WI38 (cell line): Measurements from ENCODE around the gene LY6G6F.

Source experiments
- H3K4me3 ChIP-seq: 2 replicates; pipeline ENCODE4 v1.5.1; 2011; ENCODE audit warnings: low read depth, mild to moderate bottlenecking, control low read depth, low read length
- TF ChIP-seq, protein P1 (sequence below): IDR thresholded peaks from 2 replicates; pipeline ENCODE4 v1.5.1; 2012; ENCODE audit warnings: low read depth, mild to moderate bottlenecking, control low read depth, low read length

The LY6G6F gene

DNA sequence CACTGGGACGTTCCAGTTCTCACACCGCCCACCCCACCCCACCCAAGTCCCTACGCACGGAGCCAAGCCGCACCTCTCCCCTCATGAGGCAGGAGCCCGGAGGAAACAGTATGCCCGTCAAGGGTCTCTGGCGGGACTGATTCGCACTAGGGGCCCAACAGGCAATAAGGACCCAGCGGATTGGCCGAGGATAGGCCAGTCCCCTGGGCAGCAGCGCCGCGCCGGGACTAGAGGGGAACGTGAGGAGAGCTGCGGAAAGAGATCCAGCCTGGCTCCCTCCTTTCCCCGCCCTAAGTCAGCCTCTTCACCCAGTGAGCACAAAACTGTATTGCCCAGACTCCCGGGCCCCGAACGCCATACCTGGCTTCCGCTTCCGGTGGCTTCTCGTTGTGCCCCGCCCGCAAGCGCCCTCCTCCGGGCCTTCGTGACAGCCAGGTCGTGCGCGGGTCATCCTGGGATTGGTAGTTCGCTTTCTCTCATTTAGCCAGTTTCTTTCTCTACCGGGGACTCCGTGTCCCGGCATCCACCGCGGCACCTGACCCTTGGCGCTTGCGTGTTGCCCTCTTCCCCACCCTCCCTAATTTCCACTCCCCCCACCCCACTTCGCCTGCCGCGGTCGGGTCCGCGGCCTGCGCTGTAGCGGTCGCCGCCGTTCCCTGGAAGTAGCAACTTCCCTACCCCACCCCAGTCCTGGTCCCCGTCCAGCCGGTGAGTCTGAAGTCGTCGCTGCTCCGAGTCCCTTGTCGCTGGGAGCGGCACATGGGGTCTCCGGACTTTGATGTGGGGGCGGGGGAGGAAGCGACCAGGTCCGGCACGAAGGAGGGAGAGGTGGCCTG lies 40.9 kb upstream of the LY6G6F start, which contains the start of gene CSNK2B:
CSNK2B (plus strand) TSS at position 580 of the 836 bp plus-strand sequence. CDS start 752 bp downstream, outside the sequence.
- peak within 1 kb of the TSS; percentile 69 for H3K4me3 ChIP-seq
- TF ChIP-seq, protein P1, sequence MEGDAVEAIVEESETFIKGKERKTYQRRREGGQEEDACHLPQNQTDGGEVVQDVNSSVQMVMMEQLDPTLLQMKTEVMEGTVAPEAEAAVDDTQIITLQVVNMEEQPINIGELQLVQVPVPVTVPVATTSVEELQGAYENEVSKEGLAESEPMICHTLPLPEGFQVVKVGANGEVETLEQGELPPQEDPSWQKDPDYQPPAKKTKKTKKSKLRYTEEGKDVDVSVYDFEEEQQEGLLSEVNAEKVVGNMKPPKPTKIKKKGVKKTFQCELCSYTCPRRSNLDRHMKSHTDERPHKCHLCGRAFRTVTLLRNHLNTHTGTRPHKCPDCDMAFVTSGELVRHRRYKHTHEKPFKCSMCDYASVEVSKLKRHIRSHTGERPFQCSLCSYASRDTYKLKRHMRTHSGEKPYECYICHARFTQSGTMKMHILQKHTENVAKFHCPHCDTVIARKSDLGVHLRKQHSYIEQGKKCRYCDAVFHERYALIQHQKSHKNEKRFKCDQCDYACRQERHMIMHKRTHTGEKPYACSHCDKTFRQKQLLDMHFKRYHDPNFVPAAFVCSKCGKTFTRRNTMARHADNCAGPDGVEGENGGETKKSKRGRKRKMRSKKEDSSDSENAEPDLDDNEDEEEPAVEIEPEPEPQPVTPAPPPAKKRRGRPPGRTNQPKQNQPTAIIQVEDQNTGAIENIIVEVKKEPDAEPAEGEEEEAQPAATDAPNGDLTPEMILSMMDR, result no peak

DNA sequence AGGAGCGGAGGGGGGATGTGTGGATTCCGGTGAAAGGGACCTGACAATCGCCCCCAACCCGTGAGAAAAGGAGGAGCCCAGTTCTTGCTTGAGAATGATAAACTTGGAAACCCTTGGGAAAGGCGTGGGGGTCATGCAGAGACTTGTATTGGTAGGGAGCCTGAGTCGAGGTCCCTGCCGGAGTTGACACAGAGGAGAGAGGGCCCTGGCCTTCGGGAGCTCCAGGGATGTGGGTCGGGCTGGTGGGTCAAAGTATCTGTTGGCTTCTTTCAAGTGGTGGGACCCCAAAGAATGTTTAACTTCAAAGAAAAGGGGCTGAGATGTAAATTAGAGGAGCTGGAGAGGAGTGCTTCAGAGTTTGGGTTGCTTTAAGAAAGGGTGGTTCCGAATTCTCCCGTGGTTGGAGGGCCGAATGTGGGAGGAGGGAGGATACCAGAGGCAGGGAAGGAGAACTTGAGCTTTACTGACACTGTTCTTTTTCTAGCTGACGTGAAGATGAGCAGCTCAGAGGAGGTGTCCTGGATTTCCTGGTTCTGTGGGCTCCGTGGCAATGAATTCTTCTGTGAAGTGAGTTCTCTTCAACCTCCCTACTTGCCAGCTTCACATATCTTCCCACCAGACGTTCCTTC lies 40.2 kb upstream of the LY6G6F start:
- peak overlapping the region; percentile 69 for H3K4me3 ChIP-seq
- TF ChIP-seq, protein P1, result no peak

DNA sequence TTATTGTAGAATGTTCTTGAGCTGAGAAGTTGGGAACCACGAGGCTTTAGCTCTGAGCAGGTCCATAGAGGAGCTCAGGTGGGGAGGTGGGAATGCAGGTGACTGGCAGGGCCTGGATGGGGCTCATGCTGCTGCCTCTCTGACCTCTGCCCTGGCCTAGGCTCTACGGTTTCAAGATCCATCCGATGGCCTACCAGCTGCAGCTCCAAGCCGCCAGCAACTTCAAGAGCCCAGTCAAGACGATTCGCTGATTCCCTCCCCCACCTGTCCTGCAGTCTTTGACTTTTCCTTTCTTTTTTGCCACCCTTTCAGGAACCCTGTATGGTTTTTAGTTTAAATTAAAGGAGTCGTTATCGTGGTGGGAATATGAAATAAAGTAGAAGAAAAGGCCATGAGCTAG lies 37.0 kb upstream of the LY6G6F start, which contains the start of gene LY6G5B:
LY6G5B (plus strand) TSS at position 301 of the 400 bp plus-strand sequence. CDS start 975 bp downstream, outside the sequence.
- TF ChIP-seq, protein P1, result no peak

DNA sequence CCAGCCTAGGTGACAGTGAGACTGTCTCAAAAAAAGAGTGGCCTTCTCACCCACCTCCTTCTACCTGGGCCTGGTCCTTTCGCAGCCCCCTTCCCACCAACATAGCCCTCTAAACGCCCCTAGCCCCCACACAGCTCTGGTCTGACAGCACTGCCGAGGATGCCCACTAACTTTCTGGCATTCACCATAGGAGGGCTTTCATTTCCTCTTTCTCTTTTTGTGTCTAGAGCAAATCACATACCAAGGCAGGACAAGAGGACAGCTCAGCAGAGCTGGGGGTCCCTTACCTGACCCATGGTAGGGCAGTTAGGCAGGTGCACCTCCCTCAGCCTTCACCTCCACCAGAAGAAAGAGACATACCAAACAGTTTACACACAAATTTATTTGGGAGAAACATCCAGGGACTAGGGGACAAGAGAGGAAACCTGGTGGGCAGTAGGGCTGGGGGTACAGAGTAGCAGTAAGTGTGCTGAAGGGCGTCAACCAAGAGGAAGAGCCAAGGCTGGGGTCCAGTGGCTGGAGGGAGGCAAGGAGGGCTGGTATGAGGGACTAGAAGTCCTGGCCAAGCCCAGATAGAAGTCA lies 30.3 kb upstream of the LY6G6F start:
- TF ChIP-seq, protein P1, result no peak
- no peak overlapping the region for H3K4me3 ChIP-seq

More for the DNA sequence above, 37.0 kb upstream of the LY6G6F start, which contains the start of gene LY6G5B:
- H3K4me3 ChIP-seq, result no peak within 1 kb of the TSS

DNA sequence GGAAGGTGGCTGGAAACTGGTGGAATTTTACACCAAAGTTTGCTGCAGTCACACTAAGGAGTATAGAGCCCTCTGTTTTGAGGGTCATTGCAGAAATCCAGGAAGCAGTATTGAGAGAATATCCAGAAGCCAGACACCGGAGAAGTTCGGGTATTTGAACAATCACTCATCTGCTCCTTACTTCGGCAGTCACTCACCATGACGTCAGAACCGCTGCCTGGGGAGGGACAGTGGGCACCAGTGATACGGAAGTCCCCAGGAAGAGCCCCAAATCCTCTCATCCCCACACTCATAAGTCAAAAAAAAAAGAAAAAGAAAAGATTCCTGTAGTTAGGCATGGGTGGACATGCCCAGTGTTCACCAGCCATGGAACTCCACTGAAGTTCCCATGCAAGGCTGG lies 29.8 kb upstream of the LY6G6F start:
- no peak overlapping the region for H3K4me3 ChIP-seq
- TF ChIP-seq, protein P1, result no peak

DNA sequence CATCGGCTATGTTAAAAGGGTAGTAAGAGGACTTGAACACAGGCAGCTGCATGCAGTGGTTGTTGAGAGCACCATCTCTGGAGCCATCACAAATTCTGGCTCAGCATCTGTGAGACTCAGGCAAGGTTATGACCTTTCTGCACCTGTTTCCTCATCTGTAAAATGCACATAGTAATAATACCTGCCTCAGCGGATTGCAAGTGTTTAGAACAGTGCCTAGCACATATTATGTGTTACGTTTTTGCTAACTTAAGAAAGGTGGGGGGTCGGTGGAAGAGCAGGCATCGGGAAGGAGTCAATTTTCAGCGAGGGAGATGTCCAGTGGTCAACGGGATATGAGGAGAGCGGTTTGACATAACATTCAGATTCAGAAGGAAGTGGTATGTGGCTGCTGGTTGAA lies 28.7 kb upstream of the LY6G6F start:
- H3K4me3 ChIP-seq, result no peak overlapping the region

More for the DNA sequence above, 28.7 kb upstream of the LY6G6F start:
- TF ChIP-seq, protein P1, result no peak
